ENCODE results near the gene RACGAP1.
"Not testable (repeated sequence)": the region's sequence is repeated elsewhere in the genome, so short reads cannot be mapped to it uniquely, and the experiment has no call there.

Gene RACGAP1

DNA sequence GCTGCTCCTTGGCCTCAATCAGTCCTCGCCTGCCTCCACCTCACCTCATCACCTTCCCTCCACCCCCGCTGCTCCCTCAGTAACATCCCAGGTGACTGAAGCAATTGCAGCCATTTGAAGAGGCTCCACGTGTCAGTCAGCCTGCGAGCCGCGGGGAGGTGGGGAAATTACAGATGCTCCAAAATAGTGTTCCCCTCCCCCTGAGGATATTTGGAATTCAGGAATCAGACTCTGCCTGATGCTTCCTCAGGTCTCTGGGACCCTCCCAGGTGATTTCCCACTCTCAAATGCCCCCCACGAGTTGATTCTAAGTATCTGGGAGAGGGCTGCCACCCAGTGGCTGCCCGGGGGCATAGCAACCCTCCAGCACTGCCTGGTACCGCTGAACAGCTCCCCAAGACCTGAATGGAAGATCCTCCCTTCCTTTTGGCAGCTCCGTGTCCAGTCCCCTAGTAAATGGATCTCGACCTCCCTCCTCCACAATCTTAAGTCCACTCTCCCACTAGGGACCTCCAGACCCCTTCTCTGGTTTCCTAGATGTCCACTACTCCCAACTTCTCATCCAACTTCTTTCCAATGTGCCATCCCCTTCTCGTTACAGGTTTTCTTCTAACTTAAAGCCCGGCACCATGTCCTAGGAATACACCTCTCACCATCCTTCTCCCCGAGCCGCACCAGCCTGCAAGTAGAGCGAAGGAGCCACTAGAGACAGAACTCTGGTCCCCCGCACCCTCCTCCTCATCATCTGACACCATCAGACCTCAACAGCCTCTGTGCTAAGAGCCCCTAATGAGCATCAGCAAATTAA lies 30.7 kb upstream of the RACGAP1 start:
- no peak for DNase-seq

GRCh38 chr12:50053583-50053982 lies 28.3 kb upstream of the RACGAP1 start:
- DNase-seq = no peak

- no peak for DNase-seq
Observed at GRCh38 chr12:50052964-50053363, 27.7 kb upstream of the RACGAP1 start.

DNA sequence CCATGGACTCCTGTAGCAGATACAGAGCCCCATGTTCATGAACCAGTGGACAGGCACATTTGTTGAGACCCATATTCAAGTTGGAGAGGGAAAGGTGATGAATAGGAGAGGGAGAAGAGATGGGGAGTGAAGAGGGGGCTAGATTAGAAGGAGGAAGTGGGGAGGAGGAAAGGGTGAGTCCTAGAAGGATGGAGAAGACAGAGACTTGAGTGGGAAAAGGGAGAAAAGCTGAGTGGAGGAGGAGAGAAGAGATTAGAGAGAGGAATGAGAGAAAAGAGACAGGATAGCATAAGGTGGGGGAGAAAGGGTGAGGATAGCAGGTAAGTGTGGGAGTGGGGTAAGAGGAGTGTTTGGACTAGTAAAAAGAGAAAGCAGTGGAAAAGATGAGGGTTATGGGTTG lies 27.2 kb upstream of the RACGAP1 start:
- no peak for DNase-seq

DNA sequence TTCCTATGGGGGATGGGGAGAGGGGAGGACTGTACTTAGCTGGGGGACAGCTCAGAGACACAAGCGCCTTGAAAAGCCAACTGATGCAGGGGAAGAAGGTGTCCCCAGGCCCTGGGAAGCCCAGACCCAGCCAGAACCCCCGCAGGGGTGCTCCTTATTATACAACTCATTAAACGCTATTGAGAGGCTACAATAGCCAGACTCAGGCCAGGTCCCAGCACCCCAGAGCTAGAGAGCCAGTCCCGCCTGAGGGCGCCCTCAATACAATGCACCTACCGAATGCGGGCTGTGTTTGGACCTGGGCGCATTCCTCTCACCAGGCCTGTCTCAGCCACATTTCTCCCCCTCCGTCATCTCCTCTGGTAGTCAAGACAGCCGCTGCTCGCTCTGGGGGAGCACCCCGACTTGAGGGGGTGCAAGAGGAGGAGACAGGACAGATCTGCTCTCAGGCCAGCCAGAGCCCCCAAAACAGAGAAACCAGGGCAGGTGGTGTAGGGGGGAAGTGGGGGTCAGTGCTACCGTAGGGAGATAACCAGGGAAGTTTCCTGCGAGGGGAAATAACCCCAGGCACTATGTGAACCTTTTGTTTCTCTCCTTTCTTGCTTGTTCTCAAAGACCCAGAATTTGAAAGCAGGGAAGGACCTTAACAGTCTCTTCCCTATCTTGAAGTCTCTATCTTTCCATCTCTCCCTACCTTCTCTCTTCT lies 26.0 kb upstream of the RACGAP1 start:
- no peak for DNase-seq

- DNase-seq = no peak
Observed at GRCh38 chr12:50050410-50051098, 25.3 kb upstream of the RACGAP1 start.

- no peak for DNase-seq
Observed at GRCh38 chr12:50050119-50050385, 24.8 kb upstream of the RACGAP1 start.

DNA sequence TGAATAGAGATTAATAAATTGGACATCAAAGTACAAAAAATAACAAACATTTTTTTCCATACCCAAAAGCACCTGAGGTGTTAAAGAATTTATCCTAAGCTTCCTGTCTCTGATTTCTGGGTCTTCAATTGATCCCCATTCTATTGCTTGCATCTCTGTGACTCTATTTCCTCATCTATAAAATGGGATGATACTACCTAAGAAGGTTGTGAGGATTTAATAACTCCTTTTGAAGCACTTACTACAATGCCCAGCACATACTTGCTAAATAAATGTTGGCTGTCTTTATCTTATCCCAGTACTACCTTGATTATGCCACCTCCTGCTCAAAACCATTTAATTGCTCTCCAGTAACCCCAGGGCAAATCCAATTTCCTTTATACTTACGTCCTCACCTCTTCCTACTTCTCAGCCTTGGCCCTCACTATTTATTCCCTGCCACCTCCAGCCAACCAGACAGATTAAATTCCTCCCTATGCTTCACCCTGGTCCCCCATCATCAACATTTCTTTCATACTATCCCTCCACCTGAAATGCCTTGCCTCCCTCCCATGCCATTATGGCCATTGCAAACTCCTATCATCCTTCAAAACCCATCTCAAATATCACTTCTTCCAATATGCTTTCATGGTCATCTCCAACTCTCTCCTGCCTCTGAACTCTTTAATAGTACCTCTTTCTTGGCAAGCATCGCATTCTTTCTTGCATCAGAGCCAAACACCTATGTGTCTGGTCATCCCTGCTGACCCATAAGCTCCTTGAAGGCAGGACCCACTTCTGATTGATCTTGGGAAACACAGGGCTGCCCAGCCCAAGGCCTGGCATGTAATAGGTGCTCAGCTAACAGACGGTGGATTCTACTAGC lies 24.2 kb upstream of the RACGAP1 start:
- DNase-seq = no peak

GRCh38 chr12:50047693-50048250 lies 22.5 kb upstream of the RACGAP1 start:
- DNase-seq = no peak

- no peak for DNase-seq
Observed at GRCh38 chr12:50043854-50044253, 18.6 kb upstream of the RACGAP1 start.

DNA sequence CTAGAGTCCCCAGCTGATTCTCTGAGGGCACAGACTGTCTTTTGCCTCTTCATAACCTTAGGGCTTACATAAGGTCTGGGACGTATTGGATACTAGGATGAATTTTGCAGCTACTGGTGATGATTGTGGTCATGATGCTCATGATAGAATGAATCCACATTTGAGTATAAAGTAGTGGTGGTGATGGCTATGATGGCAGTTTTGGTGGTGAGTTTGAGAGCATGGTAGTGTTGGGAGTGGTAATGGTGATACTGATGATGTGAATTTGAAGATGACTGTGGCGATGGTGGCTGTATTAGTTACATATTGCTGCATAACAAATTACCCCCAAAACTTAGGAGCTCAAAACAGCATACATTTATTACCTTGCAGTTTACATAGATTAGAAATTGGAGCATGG lies 18.0 kb upstream of the RACGAP1 start:
- DNase-seq = no peak

GRCh38 chr12:50042693-50043092 lies 17.4 kb upstream of the RACGAP1 start:
- DNase-seq = no peak

DNA sequence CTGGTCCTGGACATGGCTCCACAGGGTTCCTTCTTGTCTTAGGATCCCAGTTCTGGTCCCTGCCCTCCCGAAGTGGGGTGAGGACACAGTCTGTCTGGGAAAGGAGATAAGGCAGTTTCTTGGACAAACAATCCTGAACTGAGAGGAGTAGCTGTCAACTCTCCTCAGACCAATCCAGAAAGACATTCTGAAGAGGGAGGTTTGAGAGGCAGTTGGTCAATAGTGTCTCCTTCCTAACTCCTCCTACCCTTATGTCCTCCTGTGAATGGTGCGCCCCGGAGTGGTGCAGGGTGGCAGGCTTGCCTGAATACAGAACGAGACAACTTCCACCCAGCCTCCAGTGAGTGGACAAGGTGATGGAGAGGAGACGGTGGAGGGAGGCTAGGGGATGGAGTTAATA lies 16.7 kb upstream of the RACGAP1 start:
- no peak for DNase-seq

DNA sequence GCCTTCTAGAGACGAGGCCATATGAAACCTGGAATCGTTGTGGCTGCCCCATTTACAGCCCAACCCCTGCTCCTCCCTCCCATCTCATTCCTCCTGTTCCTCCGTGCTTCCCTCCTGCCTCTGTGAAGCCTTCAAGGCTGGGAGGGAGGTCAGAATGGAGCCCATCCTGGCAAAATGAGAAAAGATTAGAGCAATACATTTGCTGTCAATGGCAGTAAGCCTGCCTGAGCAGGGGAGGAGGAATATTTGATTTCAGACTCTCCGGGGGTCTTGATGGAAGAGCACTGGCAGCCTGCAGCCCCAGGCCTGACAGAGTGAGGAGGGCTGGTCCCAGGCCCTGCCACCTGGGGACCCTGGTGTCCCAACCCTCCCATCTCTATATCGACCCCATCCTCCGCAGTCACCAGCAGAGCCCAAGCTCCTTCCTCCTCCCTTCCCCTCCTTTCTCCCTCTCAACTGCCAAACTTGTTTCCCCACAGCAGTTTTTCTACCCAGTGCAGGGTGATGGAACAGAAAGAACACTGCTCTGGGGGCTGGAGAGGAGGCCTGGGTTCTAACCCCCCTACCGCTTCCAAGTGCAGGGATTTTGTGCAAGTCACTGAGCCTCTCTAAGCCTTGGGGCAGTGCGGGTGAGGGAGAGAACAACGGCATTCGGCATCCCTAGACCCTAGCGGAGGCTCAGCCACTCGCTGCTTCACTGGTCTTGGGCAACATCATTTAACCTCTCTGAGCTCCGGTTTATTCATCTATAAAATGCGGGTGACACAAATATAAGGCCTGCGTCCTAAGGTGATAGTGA lies 16.0 kb upstream of the RACGAP1 start:
- no peak for DNase-seq

DNA sequence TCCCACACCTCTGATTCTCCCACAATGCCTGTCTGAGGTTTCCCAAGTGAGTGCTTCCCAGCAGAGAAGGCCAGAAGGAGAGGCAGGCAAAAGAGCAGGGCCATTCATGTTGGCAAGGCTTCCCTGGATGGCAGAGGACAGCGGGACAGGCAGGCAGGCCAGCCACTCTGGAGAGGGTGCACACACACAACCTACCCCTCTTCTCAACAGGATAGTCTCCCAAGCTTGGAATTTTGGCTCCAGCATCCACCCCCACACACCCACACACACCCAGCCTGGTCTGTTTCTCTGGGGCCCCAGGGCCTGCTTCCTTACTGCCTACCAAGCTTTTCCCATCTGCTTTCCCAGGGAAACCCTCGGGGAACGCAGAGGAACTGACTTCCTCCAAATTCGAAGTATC lies 15.4 kb upstream of the RACGAP1 start:
- DNase-seq = no peak

GRCh38 chr12:50039151-50039835 lies 14.0 kb upstream of the RACGAP1 start:
- DNase-seq = peak; percentile 29

DNA sequence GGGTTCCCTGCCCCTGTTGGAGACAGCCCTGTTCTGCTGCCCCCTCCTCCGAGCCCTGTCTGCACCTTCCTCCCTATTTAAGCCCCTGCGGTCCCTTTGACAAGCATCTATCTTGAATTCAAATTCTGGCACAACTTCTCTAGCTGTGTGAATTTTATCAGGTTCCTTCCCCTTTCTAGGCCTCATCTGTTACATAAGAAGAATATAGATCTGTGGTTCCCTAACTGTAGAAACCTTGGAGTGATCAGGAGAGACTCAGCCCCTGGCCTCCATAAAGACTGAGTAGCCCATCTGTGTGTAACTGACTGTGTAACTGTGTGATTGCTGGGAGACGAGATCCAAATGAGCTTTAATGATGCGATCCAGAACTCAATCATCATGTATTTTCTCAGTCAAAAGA lies 13.0 kb upstream of the RACGAP1 start:
- no peak for DNase-seq

GRCh38 chr12:50032854-50033581 lies 7.7 kb upstream of the RACGAP1 start:
- DNase-seq = no peak

DNA sequence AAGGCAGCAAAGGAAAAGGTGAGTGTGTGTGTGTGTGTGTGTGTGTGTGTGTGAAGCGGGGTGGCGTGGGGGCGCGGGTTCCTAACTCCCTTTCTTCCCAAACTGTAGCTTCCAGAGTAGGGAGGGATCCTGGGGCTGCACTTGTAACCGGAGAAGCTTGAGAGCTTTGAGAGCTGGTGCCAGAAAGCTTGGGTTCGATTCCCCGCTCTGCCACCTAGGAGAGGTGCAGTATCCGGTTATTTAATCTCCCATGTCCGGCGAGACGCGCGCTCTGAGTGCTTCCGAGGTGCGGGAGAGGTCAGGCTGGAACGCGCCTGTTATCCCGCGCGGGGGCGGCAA lies 7.2 kb upstream of the RACGAP1 start:
- DNase-seq = no peak

GRCh38 chr12:50030449-50030848 lies 5.2 kb upstream of the RACGAP1 start:
- not testable (repeated sequence) for DNase-seq

DNA sequence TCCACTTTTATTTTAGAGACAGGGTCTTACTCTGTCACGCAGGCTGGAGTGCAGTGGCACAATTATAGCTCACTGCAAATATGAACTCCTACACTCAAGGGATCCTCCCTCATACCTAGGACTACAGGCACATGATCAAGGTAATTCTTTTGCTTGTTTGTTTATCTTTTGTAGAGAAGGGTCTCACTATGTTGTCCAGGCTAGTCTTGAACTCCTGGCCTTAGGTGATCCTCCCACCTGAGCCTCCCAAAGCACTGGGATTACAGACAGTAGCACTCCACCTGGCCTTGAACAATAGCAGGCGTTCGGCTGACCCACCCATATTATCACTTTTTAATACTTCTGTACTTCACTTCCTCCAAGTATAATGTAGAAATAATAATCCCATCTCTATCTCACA lies 1.4 kb upstream of the RACGAP1 start:
- DNase-seq = no peak
